HEK293 (cell line): ENCODE results near the gene SPTY2D1.

ENCODE experiments used
- CTCF ChIA-PET: fragments of 350-600 bp; formaldehyde crosslinking; extraction: SDS; loops from one replicate; lab custom pipeline; 2021; ENCODE audit warnings: antibody characterized with exemption; lab: Yijun Ruan, JAX
- POLR2A ChIA-PET: fragments of 300-600 bp; formaldehyde crosslinking; extraction: SDS; loops from one replicate; lab custom pipeline; 2020; ENCODE audit warnings: antibody characterized with exemption, inconsistent platforms; lab: Yijun Ruan, JAX
- H3K27ac ChIP-seq: fragments of 200-500 bp; sonication (Bioruptor generic); 2 replicates; pipeline ENCODE4 v1.5.1; 2014; ENCODE audit warnings: low read depth, low read length, control low read depth, inconsistent platforms; ENCODE audit errors: extremely low read depth
- H3K36me3 ChIP-seq, 2 experiments: fragments of 200-500 bp in 1 of 2; sonication (Bioruptor generic) in 1 of 2; 1 replicate in 1 of 2; 2 replicates in 1 of 2; pipeline ENCODE4 v1.5.1; 2014 to 2017; ENCODE audit warnings: inconsistent platforms in 2 of 2, low read length in 2 of 2; ENCODE audit not compliant: control insufficient read depth in 2 of 2, insufficient read depth in 1 of 2
- H3K4me1 ChIP-seq: fragments of 200-500 bp; sonication (Bioruptor generic); 2 replicates; pipeline ENCODE4 v1.5.1; 2014; ENCODE audit warnings: mild to moderate bottlenecking, low read length, inconsistent platforms; ENCODE audit not compliant: control insufficient read depth, insufficient read depth
- H3K4me3 ChIP-seq: 2 replicates; pipeline ENCODE4 v1.5.1; 2011; ENCODE audit warnings: low read depth, mild to moderate bottlenecking, control low read depth, low read length, moderate library complexity
- H3K9me3 ChIP-seq: fragments of 200-500 bp; sonication (Bioruptor generic); 2 replicates; pipeline ENCODE4 v1.5.1; 2014; ENCODE audit warnings: low read depth, low read length, inconsistent platforms; ENCODE audit not compliant: control insufficient read depth, insufficient read depth
- EGR2 ChIP-seq: fragments of 450-650 bp; formaldehyde crosslinking; IDR thresholded peaks from 2 replicates; pipeline ENCODE4 v1.5.1; 2016; ENCODE audit warnings: low read depth, missing biosample characterization, missing genetic modification characterization
- HIC1 ChIP-seq: fragments of 450-650 bp; formaldehyde crosslinking; IDR thresholded peaks from 2 replicates; pipeline ENCODE4 v1.5.1; 2016; ENCODE audit warnings: missing biosample characterization, missing genetic modification characterization
- HOXA7 ChIP-seq: sonication (generic); formaldehyde crosslinking; IDR thresholded peaks from 2 replicates; pipeline ENCODE4 v1.8.1; 2022; ENCODE audit warnings: missing genetic modification reagents, borderline replicate concordance
- HOXD13 ChIP-seq: sonication (generic); formaldehyde crosslinking; IDR thresholded peaks from 2 replicates; pipeline ENCODE4 v1.8.0; 2022; ENCODE audit warnings: missing genetic modification reagents, borderline replicate concordance
- KLF9 ChIP-seq: fragments of 450-650 bp; formaldehyde crosslinking; IDR thresholded peaks from 2 replicates; pipeline ENCODE4 v1.5.1; 2016; ENCODE audit warnings: missing biosample characterization, missing genetic modification characterization, low read depth
- PATZ1 ChIP-seq: fragments of 450-650 bp; formaldehyde crosslinking; IDR thresholded peaks from 2 replicates; pipeline ENCODE4 v1.5.1; 2016; ENCODE audit warnings: missing biosample characterization, missing genetic modification characterization
- PRDM1 ChIP-seq: fragments of 450-650 bp; formaldehyde crosslinking; IDR thresholded peaks from 2 replicates; pipeline ENCODE4; 2016; ENCODE audit warnings: missing biosample characterization, missing genetic modification characterization
- PRDM2 ChIP-seq: fragments of 450-650 bp; formaldehyde crosslinking; IDR thresholded peaks from 2 replicates; pipeline ENCODE4 v1.5.1; 2016; ENCODE audit warnings: missing biosample characterization, missing genetic modification characterization, borderline replicate concordance
- YY2 ChIP-seq: fragments of 450-650 bp; formaldehyde crosslinking; IDR thresholded peaks from 2 replicates; pipeline ENCODE4 v1.5.1; 2016; ENCODE audit warnings: missing biosample characterization, missing genetic modification characterization
- ZBTB49 ChIP-seq: fragments of 450-650 bp; formaldehyde crosslinking; IDR thresholded peaks from 2 replicates; pipeline ENCODE4 v1.5.1; 2016; ENCODE audit warnings: missing biosample characterization, missing genetic modification characterization, low read depth
- ZBTB8A ChIP-seq: fragments of 450-650 bp; formaldehyde crosslinking; IDR thresholded peaks from 2 replicates; pipeline ENCODE4 v1.5.1; 2016; ENCODE audit warnings: missing biosample characterization, missing genetic modification characterization
- ZNF394 ChIP-seq: fragments of 450-650 bp; formaldehyde crosslinking; IDR thresholded peaks from 2 replicates; pipeline ENCODE4 v1.5.1; 2016; ENCODE audit warnings: missing biosample characterization, missing genetic modification characterization, mild to moderate bottlenecking, moderate library complexity, borderline replicate concordance
- ZNF558 ChIP-seq: fragments of 450-650 bp; formaldehyde crosslinking; IDR thresholded peaks from 2 replicates; pipeline ENCODE4 v1.5.1; 2016; ENCODE audit warnings: missing biosample characterization, missing genetic modification characterization
- ZNF658 ChIP-seq: fragments of 450-650 bp; formaldehyde crosslinking; IDR thresholded peaks from 2 replicates; pipeline ENCODE4; 2016; ENCODE audit warnings: missing biosample characterization, missing genetic modification characterization
- ZNF692 ChIP-seq: fragments of 450-650 bp; formaldehyde crosslinking; IDR thresholded peaks from 2 replicates; pipeline ENCODE4 v1.5.1; 2016; ENCODE audit warnings: missing biosample characterization, missing genetic modification characterization
- ZNF837 ChIP-seq: fragments of 450-650 bp; formaldehyde crosslinking; IDR thresholded peaks from 2 replicates; pipeline ENCODE4 v1.5.1; 2016; ENCODE audit warnings: missing biosample characterization, missing genetic modification characterization
- ZSCAN16 ChIP-seq: fragments of 450-650 bp; formaldehyde crosslinking; IDR thresholded peaks from 2 replicates; pipeline ENCODE4 v1.5.1; 2016; ENCODE audit warnings: missing biosample characterization, missing genetic modification characterization

The SPTY2D1 gene

GRCh38 chr11:18600915-18601569 lies 33.1 kb downstream of the SPTY2D1 start:
- no peak overlapping the region for H3K4me3 ChIP-seq
- H3K9me3 ChIP-seq, result no peaks in the 10 kb centered on the region
- TF ChIP-seq ZSCAN16 (tag by site-specific recombination) (no peak), ZBTB8A (tag by site-specific recombination) (no peak), HIC1 (no peak), PRDM1 (no peak), PATZ1 (tag by site-specific recombination) (no peak), ZNF692 (tag by site-specific recombination) (no peak), ZNF658 (tag by site-specific recombination) (no peak), YY2 (no peak), ZNF394 (tag by site-specific recombination) (no peak), ZBTB49 (tag by site-specific recombination) (no peak), HOXD13 (CRISPR knock-in tag) (no peak), PRDM2 (no peak), EGR2 (no peak), ZNF558 (tag by site-specific recombination) (no peak), KLF9 (no peak), ZNF837 (tag by site-specific recombination) (no peak), HOXA7 (CRISPR knock-in tag) (no peak)
- H3K36me3 ChIP-seq, result peaks cover 0 to 9% of the 10 kb centered on the region in 2 experiments; a peak in 2 of 3 replicates
- POLR2A ChIA-PET, result no interaction called here
- no peaks in the 10 kb centered on the region for H3K4me1 ChIP-seq
- CTCF ChIA-PET, result interaction anchor here (0.7 kb wide), 1 partner anchor 79 kb away, joined by 3 read pairs; no protein-coding TSS in a partner anchor
- H3K27ac ChIP-seq, result no peak overlapping the region
